GM12801 (cell line): ENCODE data around the gene CDKN2D.

Experiments used
- CTCF ChIP-seq: IDR thresholded peaks from one replicate; pipeline ENCODE4 v1.5.1; 2011; ENCODE audit warnings: control low read depth; ENCODE audit not compliant: insufficient read length; ENCODE audit errors: extremely low read depth

The CDKN2D gene

GRCh38 chr19:10565028-10565566 is 3.7 kb downstream of the CDKN2D start:
- no peak for TF ChIP-seq CTCF

DNA sequence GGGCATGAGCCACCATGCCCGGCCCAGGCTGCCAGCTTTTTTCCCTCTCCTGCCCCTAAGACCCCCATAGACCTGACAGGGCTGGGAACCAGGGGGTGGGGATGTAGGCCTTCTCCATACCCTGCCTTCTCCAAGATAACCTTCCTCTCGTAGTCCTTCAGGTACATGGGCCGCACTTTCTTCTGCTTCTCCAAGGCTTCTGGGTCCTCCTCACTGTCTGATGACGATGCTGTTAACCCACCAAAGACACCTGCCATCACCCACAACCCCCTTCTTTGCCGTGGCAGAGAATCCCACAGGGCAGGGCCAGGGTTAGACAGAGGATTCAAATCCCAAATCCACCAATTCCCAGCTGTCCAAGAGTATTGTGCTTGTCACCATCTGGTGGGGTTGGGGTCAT is 6.2 kb downstream of the CDKN2D start:
- no peak for TF ChIP-seq CTCF

DNA sequence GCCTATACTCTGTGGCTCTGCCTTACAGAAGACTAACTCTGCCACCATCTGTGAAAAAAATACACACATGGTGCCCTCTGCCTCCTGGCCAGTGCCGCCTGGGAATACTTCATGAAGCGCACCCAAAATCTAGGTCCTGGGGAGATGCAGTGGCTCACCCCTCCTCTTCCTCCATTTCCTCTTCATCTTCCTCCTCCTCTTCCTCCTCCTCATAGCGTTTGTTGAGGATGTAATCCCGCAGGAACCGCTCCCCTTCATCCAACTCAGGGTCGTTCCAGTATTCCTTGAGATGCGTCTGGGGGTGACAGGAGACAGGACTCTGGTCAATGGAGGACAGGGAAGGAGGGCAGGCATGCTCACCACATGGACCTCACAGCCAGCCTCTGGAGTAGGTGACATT is 8.6 kb downstream of the CDKN2D start:
- TF ChIP-seq CTCF, result no peak

DNA sequence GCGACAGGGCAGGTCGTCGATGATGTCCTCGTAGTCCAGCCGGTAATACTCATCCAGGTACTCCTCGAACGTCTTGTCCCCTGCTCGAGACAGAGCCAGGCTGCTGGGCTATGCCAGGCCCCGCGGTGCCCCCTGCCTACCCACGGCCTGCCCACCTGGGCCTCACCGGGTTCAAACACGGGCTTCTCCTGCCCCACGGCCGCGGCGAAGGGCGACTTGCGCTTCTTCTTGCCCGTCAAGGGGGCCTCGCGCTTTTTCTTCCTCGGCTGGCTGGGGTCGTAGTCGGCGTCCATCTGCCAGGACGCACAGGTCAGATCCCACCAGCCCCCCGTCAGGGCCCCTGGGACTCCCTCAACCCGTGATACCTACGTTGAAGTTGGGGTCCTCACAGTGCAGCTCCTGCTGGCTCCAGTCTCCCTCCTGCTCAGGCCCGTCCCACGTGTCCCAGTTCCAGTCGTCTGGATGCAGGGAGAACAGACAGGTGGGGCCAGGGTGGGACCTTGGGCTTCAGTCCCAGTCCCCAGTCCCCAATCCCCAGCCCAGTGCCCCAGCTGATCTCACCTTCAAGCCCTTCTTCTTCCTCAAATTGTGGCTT is 11.1 kb downstream of the CDKN2D start:
- TF ChIP-seq CTCF, result no peak

DNA sequence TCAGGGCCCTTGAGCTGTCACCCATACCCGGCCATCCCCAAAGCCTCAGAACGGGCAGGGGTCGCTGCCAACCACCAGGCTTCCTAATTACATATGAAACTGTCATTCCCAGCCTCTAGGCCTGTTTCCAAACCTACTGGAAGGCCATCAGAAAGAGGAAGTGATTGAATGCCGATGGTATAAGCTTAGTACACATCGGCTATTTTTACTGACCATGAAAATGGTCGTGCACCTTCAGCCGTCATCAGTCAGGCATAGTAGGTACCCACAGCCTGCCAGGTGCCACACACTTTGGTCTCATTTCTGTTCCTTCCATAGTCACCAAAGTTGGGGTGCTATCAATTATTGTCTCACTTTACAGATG is 13.2 kb downstream of the CDKN2D start:
- no peak for TF ChIP-seq CTCF

DNA sequence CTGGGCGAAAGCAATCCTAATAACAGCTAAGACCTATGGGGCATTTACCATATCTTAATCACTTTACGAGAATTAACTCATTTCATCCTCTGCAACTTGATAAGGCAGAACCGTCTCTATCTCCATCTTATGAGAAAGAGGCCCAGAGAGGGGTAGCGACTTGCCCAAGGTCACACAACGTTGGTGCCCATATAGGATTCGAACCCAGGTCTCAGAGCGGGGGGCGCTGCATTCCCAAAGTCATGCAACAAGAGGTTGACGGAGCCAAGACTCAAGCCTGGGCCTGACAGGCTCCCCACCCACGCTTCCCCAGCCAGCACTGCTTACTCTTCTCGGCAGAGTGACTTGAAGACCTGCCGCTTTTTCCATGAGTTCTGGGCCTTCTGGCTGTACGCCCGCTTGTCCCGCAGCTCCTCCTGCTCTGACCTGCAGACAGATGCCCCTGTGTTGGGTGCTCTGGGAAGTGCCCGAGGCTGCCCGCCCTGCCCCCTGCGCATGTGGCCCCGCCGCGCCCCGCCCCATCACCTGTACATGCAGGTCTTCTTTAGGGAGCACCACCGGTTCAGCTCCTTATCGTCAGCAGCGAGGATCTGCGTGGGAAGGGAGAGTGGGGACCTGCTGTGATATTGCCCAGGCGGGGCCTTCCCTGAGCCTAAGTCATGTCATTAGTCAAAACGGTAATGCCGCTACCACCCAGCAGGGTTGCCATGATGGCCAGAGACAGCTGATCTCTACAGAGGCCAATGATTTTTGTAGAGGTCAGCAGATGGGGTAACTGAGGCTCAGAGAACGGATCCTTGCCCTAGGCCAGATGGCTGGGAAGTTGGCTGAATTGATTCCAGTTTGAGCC is 13.8 kb downstream of the CDKN2D start:
- no peak for TF ChIP-seq CTCF

- TF ChIP-seq CTCF, result no peak
Observed at GRCh38 chr19:10553943-10554381, 14.8 kb downstream of the CDKN2D start.
